Activated CD4-positive, CD25-positive, alpha-beta regulatory T cell (primary cell): ENCODE measurements around the gene GPHA2.
A peak's percentile ranks its signal among the peaks of the same experiment; 100 is the strongest.

ENCODE experiments used
- DNase-seq, 4 experiments: peaks; one replicate each; lab custom pipeline; 2025; lab: John Stamatoyannopoulos, UW

Gene GPHA2

GRCh38 chr11:64910451-64911093 is 25.1 kb downstream of the GPHA2 start:
- DNase-seq: no peak

GRCh38 chr11:64909653-64910343 is 25.9 kb downstream of the GPHA2 start:
- no peak for DNase-seq

GRCh38 chr11:64908766-64909165 is 26.9 kb downstream of the GPHA2 start:
- DNase-seq: no peak

DNA sequence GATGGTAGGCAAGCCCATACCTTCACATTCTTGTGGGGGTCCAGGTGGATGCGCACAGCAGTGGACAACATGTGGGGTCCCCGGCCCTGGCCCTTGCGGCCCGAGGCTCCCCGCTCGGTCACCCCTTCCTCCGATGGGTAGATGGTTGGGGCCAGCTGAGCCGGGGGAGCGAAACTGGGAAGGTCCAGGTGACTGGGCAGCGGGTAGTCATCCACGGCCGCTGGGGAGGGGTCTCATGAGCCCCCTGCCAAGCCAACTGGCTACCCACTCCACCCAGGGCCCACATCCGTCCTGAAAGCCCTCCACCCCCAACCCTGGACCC is 29.4 kb downstream of the GPHA2 start:
- DNase-seq: no peak

GRCh38 chr11:64905516-64906313 is 30.0 kb downstream of the GPHA2 start:
- no peak for DNase-seq

DNA sequence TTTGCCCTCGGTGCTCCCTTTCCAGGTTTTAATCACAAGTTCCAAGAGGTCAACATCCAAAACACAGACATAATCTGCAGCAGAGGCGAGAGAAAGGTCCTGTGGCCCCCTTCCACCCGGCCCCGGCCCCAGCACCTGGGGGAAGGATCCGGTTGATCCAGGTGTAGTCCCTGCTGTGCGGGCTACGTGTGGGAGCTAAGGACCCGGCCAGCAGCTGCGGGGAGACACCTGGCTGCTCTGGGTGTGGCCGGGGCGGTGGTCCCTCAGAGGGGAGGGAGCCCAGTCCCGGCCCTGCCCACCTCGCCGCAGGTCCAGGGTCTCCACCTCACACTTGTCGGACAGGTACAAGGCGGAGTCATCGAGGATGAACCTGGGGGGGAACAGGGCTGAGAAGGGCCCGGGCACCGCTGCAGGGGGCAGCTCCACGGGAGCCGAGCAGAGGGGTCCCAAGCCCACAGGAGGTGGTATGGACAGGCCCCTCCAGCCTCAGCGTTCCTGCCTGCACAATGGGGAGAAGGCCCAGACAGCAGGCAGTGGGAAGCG is 32.3 kb downstream of the GPHA2 start:
- DNase-seq: no peak

GRCh38 chr11:64902102-64902900 is 33.4 kb downstream of the GPHA2 start:
- DNase-seq: no peak

DNA sequence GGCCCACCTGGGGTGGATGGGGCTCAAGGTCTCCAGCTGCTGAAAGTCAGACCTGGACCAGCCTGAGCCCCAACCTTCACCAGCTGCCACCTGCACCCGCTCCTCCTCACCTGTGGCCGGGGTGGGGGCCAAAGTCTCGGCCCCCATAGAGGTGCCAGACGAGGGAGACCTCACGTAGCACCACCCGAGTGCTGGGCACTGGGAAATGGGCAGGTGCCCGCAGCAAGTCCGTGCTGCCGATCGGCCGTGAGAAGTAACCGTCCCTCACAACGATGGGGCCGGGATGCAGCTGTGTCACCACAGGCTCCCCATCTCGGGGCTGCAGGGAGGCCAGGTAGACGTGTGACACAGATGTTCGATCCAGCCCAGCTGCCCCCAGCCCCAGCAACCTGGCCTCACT is 34.9 kb downstream of the GPHA2 start:
- DNase-seq: no peak

- DNase-seq: peak; percentile 29 to 50 (median 47)
Observed at GRCh38 chr11:64900263-64900678, 35.4 kb downstream of the GPHA2 start.

- no peak for DNase-seq
Observed at GRCh38 chr11:64898541-64898940, 37.2 kb downstream of the GPHA2 start.

DNA sequence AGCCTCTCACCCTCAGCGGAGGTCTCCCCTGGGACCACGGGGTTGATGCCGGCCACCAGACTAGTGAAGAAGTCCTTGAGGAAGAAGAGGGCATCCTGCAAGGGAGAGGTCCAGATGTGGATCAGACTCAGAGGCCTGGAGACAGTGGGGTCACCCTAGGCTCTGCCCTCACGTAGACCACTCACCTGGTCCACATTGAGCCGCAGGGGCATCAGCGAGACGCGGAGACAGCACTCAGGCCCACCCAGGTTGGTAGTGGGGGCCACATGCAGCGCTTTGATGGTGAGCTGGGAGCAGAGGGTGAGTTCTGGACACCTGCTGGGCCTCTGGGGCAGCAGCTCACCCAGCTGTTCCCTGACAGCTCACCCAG is 37.6 kb downstream of the GPHA2 start:
- DNase-seq: no peak

DNA sequence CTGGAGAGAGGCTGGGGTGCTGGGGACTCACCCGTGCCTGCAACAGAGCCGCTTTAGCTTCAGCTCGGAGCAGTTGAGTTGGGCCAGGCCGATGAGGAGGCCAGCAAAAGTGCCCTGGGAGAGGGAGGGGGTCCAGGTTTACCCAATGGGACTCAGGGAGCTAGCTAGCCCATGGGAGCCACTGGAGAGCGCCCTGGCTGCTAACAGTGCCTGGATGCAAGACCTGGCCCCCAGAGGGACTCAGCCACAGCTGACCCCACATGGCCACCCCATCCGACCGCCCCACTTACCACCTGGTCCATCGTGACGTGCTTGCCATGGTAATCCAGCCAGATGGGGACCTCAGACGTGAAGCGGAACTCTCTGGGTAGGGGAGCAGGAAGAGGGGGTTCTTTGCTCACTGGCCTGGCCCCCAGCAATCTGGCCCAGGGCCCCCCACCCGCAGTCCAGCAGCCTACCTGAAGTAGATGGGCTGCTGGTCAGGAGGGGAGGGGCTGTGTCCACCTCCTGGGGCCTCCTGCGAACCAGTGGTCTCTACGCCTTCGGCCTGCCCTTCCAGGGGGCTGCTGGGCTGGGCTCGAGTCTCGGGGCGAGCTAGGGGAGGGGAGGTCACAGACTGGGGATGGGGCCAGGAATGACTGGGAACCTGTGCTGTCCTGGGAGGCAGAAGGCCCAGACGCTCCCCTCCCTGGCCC is 38.2 kb downstream of the GPHA2 start:
- DNase-seq: no peak

GRCh38 chr11:64896448-64897022 is 39.2 kb downstream of the GPHA2 start:
- no peak for DNase-seq

DNA sequence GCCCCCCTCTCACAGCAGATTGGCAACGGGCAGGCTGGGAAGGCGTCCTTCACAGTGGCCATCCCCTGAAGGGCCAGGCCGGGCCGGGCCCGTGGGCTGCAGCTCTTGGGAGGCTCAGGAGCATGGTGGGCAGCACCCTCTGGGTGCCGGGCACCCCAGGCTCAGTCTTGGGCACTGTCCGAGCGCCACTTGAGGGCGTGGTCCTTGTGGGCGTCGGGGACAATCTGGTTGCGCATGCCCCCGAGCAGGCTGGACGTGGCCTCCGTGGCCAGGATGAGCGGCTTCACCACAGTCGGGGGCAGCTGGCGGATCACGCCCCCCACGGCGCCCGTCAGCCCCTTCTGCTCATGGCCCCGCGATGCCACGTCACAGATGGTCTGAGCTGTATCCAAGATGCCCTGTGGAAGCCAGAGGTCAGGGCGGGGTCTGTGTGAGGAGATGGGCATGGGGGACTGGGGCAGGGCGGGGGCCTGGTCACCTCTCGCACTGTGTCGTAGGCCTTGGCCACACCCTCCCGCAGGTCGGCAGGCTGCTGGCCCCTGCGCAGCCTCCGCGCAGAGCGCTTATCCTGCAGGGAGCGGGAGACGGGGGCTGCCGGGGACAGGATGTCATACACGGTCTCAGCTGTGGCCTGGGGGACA is 40.8 kb downstream of the GPHA2 start:
- no peak for DNase-seq

- DNase-seq: peak; percentile 86 to 96 (median 88)
Observed at GRCh38 chr11:64894070-64894811, 41.5 kb downstream of the GPHA2 start.

DNA sequence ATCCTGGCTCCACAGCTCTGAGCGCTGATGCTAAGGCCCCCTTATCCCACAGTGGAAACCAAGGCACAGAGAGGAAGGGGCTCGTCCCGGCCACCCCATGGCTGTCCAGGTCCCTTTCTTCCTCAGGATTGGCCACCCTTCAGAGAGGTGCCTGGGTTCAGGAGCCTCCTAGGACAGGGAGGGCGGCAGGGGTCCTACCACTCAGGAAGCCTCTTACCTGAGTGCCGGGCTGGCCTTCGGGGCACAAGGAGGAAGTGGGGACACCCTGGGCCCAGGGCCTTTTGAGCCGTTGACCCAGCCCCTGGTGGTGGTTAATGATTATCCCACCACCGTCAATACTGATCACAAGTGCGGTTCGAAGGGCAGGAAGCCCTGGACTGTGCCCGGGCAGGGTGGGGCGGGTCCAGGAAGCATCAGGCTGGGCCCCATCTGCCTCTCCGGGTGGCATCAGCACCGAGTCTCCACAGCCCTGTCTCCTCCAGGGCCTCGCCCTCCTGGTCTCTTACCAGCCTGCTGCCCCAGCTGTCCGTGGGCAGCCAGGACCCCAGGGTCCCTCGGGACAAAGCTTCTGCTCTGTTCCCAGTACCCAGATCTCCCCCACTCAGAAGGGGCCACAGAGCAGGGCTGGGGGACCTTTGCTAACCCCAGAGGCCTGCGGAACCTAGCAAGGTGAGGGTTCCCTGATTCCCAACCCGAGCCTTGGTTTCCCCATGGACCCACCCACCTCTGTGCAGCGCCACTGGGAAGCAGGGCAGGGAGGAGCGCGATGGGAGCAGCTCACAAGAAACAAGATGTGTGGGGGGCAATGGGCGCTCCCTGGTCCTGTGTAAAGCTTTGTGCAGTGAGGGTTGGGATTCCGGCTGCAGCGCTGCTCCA is 42.3 kb downstream of the GPHA2 start:
- DNase-seq: no peak

GRCh38 chr11:64892838-64893193 is 42.9 kb downstream of the GPHA2 start:
- no peak for DNase-seq

DNA sequence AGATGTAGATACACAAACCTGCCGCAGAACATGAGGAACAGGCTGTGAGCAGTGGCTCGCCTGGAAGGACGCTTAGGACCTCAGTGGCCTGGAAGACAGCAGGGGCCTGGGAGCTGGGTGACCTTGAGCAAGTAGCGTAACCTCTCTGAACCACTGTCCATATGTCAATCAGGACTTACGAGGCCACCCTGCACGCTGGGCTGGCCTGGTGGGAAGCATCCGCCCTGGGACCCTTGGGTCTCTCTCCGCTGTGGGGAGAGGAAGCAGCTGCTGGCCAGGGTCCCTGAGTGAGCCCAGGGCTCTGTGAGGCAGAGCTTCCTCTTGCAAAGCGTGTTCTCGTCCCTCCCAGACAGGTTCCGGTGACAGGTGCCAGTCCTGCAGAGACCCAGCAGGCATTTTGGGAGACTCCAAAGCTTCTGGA is 43.3 kb downstream of the GPHA2 start:
- no peak for DNase-seq

GRCh38 chr11:64891880-64892279 is 43.8 kb downstream of the GPHA2 start:
- no peak for DNase-seq
